GM18909 (cell line): ENCODE measurements around the gene SPOUT1.
"Not testable (repeated sequence)": the region's sequence is repeated elsewhere in the genome, so short reads cannot be mapped to it uniquely, and the experiment has no call there.

ENCODE experiments used
- ATAC-seq: cut with Tn5 transposase; IDR thresholded peaks from one replicate; pipeline ENCODE4 v1.9.1; 2021; ENCODE audit warnings: mild to moderate bottlenecking; ENCODE audit not compliant: unreplicated experiment, poor library complexity

Gene SPOUT1

DNA sequence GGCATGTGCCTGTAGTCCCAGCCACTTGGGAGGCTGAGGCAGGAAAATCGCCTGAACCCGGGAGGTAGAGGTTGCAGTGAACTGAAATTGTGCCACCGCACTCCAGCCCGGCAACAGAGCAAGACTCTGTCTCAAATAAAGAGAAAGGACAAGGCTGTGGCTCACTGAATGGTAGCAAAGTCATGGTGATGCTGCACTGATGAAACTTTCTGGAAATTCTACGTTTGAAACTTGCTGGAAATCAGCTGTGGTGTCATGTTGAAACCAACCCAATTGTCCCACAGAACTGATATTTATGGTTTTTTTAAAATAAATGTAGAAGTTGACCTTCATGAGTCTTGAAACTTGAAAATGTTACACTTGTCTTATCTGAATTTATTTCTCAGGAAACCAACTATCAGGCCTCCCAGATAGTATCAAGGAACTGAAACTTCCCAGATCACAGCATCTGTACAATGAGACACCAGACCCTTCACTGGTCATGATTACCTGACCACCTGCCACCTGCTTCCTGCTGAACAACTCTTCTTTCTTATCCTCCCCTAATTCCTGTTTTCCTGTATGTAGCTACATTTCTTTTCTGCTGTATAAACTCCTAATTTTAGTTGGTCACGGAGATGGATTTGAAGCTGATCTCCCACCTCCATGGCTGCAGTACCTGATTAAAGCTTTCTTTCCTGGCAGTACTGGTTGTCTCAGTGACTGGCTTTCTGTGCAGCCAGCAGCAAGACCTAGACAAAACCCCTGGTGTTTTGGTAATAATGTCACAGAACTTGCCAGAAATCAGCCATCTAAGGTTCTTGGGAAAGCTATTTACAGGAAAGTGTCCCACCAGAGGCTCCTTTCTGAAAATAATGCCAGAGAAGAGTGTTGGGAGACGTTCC is 48.2 kb downstream of the SPOUT1 start:
- ATAC-seq: no peak

DNA sequence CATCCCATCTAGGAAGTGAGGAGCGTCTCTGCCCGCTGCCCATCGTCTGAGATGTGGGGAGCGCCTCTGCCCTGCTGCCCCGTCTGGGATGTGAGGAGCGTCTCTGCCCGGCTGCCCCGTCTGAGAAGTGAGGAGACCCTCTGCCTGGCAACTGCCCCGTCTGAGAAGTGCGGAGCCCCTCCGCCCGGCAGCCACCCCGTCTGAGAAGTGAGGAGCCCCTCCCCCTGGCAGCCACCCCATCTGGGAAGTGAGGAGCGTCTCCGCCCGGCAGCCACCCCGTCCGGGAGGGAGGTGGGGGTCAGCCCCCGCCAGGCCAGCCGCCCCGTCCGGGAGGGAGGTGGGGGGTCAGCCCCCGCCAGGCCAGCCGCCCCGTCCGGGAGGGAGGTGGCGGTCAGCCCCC is 49.5 kb downstream of the SPOUT1 start:
- not testable (repeated sequence) for ATAC-seq

DNA sequence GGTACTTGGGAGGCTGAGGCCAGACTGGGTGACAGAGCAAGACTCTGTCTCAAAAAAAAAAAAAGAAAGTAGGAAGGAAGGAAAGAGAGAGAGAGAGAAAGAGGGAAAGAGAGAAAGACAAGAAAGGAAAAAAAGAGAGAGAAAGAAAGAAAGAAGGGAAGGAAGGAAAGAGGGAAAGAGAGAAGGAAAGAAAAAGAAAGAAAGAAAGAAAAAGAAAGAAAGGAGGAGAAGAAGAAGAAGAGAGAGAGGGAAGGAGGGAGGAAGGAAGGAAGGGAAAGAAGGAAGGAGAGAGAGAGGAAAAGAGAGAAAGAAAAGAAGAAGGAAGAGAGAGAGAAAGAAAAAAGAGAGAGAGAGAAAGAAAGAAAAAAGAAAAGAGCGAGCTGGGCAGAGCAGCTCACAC is 54.8 kb downstream of the SPOUT1 start:
- no peak for ATAC-seq

DNA sequence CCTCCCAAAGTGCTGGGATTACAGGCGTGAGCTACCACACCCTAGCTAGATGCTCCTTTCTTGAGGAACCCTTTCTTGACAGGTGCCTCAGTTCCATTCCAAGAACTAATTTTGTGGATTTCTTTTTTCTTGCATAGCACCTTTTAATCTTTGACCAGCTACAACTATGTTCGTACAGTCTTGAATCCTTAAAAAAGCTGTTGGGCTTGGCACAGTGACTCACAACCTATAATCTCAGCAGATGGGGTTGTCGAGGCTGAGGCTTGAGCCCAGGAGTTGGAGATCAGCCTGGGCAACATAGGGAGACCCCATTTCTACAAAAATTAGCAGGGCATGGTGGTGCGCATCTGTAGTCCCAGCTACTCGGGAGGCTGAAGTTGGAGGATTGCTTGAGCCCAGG is 56.5 kb downstream of the SPOUT1 start:
- ATAC-seq: no peak

DNA sequence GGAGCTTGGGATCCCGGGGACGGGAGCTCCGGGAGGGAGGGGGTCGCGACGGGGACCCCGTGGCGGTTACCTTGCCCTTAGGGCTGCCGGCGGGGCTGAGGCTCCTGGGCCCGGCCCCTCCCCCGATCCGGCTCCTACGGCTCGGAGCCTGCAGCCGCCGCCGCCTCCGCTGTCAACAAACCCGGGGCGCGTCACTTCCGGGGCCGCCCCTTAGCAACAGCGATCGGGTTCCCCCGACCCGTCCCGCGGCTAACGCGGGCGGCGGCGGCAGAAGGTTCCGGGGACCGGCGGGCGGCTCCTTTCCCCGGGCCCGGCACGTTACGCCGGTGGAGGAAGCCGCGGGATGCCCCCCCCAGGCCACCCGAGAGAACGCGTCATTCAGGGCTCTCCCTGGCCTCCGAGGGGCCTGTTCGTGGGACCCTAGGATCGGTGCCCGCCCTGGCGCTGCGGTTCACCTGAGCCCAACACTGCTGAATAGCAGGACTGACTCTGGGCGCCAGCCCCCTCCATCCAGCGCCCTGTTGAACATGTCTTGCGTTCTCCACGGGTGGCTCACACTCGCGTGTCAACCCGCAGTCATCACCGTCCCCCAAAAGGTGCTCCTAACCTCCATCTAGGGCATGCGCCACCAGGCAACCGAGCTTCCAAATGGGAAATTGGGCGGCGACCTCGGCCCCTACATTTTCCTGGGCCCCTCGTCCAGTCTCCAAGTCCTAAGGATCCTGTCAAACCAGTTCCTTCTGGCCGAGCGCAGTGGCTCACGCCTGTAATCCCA is 57.7 kb downstream of the SPOUT1 start, which contains the start of gene ZER1:
Gene ZER1, minus strand, starts transcription at position 183 of the 775 bp plus-strand sequence. CDS start 16,362 bp downstream, outside the sequence.
- peak; percentile 91 for ATAC-seq

DNA sequence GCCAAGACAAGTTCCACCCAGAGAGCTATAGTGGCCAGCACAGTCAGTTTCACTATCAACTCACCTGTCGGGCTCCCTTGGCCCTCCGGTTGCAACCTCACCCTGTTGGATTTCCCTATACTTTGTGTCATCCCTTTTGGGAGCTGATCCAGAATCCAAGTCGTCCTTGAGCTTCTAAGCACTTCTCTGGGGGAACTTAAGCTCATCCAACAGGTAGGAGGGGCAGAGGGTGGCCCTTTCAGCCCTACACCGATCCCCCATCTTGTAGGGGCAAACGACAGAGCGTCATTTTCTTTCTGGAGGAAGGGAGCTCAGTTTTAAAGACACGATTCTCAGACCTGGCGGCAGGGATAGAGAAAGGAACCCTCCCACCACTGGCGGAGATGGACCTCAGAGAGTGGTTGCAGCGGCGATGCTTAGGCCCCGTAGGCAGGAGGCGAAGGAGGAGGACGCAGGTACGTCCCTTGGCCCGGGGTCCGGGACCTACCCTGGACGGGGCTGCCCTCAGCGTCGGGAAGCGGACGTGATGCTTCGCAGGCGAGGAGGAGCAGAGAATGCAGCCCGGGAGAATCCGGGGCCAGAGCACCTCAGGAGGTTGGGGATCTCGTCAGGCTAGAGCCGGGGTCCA is 58.4 kb downstream of the SPOUT1 start:
- ATAC-seq: peak; percentile 21

DNA sequence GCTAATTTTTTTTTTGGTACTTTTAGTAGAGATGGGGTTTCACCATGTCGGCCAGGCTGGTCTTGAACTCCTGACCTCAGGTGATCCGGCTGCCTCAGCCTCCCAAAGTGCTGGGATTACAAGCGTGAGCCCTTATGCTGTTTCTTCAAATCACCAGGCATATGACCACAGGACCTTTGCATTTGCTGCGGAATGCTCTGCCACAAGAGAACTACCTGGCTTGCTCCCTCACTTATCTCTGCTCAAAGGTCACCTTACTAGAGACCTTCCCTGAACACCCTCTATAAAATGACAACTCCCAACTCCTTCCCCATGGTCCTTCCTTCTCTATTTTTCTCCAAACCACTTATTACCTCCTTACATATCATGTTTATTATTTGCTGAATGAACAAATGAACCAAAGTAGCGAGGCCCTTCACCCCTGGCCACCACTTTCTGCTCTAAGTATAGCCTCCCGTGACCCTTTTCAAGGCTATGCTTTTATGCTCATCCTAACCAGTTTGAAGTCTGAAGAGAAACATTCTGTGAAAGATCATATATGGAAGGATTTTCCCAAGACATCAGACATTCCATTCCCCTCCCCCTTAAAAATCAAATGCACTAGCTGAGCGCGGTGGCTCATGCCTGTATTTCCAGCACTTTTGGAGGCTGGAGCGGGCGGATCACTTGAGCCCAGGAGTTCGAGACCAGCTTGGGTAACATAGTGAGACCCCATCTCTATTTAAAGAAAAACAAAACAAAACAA is 59.1 kb downstream of the SPOUT1 start:
- no peak for ATAC-seq
